ENCODE measurements around the gene PPP1R3E. TPM values are rescaled to one million over a fixed set of nuclear protein-coding genes. Genes with fewer than 3 reads are reported as not detected.

The PPP1R3E gene
- total and polyA plus RNA-seq, 2 of the 13 experiments (the other 11 are each of a cell fraction or from before 2014, with no cell fraction given) = 16.5 to 26.5 TPM

GRCh38 chr14:23302290-23303225 lies at the start of gene PPP1R3E (continued):
- TF ChIP-seq FOXO4 (CRISPR knock-in tag; conservative IDR thresholded peaks at IDR 0.05) (no peak), SKI (IDR thresholded peaks at IDR 0.05; ENCODE audit: partially characterized antibody) (peak; percentile 28), SCMH1 (CRISPR knock-in tag; IDR thresholded peaks at IDR 0.05; ENCODE audit: borderline replicate concordance) (no peak), KLF15 (CRISPR knock-in tag; IDR thresholded peaks at IDR 0.05; ENCODE audit: borderline replicate concordance) (peak; percentile 77; the same call in 1 of the 2 replicates), ZNF567 (CRISPR knock-in tag; IDR thresholded peaks at IDR 0.05; ENCODE audit: borderline replicate concordance) (peak; percentile 97), ZNF569 (CRISPR knock-in tag; IDR thresholded peaks at IDR 0.05; ENCODE audit: borderline replicate concordance) (no peak), NR2F6 (IDR thresholded peaks at IDR 0.05) (peak; percentile 50; the same call in 1 of the 2 replicates), NR2F6 (CRISPR knock-in tag; IDR thresholded peaks at IDR 0.05) (peak; percentile 46; the same call in 1 of the 2 replicates), MXD1 (CRISPR knock-in tag; IDR thresholded peaks at IDR 0.05) (peak; percentile 55), SNRNP70 (IDR thresholded peaks at IDR 0.05; ENCODE audit: low read depth, low read length) (no peak), ZNF607 (CRISPR knock-in tag; IDR thresholded peaks at IDR 0.05; ENCODE audit: borderline replicate concordance) (no peak), NCOA2 (CRISPR knock-in tag; IDR thresholded peaks at IDR 0.05) (peak; percentile 36; the same call in 1 of the 2 replicates), ZNF75D (CRISPR knock-in tag; IDR thresholded peaks at IDR 0.05; ENCODE audit: borderline replicate concordance) (no peak), PRPF4 (IDR thresholded peaks at IDR 0.05; ENCODE audit: low read depth, low read length, poor library complexity, severe bottlenecking) (no peak), CTCF (CRISPR knock-in tag; IDR thresholded peaks at IDR 0.05) (peak; percentile 31), ZNF552 (CRISPR knock-in tag; IDR thresholded peaks at IDR 0.05; ENCODE audit: borderline replicate concordance) (peak; percentile 75; the same call in 1 of the 2 replicates)
- TF ChIP-seq, protein P1, sequence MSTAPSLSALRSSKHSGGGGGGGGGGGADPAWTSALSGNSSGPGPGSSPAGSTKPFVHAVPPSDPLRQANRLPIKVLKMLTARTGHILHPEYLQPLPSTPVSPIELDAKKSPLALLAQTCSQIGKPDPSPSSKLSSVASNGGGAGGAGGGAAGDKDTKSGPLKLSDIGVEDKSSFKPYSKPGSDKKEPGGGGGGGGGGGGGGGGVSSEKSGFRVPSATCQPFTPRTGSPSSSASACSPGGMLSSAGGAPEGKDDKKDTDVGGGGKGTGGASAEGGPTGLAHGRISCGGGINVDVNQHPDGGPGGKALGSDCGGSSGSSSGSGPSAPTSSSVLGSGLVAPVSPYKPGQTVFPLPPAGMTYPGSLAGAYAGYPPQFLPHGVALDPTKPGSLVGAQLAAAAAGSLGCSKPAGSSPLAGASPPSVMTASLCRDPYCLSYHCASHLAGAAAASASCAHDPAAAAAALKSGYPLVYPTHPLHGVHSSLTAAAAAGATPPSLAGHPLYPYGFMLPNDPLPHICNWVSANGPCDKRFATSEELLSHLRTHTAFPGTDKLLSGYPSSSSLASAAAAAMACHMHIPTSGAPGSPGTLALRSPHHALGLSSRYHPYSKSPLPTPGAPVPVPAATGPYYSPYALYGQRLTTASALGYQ (CRISPR knock-in tag; IDR thresholded peaks at IDR 0.05) = no peak
- TF ChIP-seq, protein P2, sequence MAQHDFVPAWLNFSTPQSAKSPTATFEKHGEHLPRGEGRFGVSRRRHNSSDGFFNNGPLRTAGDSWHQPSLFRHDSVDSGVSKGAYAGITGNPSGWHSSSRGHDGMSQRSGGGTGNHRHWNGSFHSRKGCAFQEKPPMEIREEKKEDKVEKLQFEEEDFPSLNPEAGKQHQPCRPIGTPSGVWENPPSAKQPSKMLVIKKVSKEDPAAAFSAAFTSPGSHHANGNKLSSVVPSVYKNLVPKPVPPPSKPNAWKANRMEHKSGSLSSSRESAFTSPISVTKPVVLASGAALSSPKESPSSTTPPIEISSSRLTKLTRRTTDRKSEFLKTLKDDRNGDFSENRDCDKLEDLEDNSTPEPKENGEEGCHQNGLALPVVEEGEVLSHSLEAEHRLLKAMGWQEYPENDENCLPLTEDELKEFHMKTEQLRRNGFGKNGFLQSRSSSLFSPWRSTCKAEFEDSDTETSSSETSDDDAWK (CRISPR knock-in tag; IDR thresholded peaks at IDR 0.05) = no peak
- TF ChIP-seq, protein P3, sequence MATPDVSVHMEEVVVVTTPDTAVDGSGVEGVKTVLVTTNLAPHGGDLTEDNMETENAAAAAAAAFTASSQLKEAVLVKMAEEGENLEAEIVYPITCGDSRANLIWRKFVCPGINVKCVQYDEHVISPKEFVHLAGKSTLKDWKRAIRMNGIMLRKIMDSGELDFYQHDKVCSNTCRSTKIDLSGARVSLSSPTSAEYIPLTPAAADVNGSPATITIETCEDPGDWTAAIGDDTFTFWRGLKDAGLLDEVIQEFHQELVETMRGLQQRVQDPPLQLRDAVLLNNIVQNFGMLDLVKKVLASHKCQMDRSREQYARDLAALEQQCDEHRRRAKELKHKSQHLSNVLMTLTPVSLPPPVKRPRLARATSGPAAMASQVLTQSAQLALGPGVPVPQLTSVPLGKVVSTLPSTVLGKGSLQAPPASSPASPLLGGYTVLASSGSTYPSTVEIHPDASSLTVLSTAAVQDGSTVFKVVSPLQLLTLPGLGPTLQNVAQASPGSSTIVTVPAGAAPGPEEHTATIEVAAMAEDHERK (CRISPR knock-in tag; IDR thresholded peaks at IDR 0.05; ENCODE audit: low read depth) = 0 out of 2 replicates have a peak, but pooled peaks have one; percentile 18
